CD1c-positive myeloid dendritic cell (primary cell): Measurements from ENCODE around the gene PLBD2.

ENCODE experiments used
- DNase-seq: peaks from one replicate; pipeline ENCODE4 v3.0.0-alpha.2; 2016; ENCODE audit errors: extremely low spot score

The PLBD2 gene

GRCh38 chr12:113369391-113369985, 11.1 kb downstream of the PLBD2 start:
- DNase-seq: no peak

GRCh38 chr12:113370923-113371682, 12.7 kb downstream of the PLBD2 start:
- DNase-seq: no peak

- DNase-seq: no peak
These were observed 13.4 kb downstream of the PLBD2 start for GRCh38 chr12:113371808-113372207.

GRCh38 chr12:113372371-113372770, 14.0 kb downstream of the PLBD2 start:
- DNase-seq: no peak

DNA sequence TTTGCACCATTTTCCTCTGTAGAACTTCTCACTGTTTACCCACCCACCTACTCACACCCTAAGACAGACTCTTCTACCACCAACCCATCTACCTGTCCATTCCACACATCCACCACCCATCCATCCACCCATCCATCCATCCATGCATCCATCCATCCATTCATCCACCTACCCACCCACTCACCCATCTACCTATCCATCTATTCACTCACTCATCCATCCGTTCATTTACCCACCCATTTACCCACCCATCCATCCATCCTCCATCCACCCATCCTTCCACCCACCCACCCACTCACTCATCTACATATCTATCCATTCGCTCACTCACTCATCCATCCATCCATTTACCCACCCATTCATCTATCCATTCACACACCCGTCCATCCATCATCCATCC, 15.1 kb downstream of the PLBD2 start:
- no peak for DNase-seq

- no peak for DNase-seq
These were observed 15.6 kb downstream of the PLBD2 start for GRCh38 chr12:113373969-113374368.

GRCh38 chr12:113374823-113375428, 16.5 kb downstream of the PLBD2 start:
- DNase-seq: no peak

DNA sequence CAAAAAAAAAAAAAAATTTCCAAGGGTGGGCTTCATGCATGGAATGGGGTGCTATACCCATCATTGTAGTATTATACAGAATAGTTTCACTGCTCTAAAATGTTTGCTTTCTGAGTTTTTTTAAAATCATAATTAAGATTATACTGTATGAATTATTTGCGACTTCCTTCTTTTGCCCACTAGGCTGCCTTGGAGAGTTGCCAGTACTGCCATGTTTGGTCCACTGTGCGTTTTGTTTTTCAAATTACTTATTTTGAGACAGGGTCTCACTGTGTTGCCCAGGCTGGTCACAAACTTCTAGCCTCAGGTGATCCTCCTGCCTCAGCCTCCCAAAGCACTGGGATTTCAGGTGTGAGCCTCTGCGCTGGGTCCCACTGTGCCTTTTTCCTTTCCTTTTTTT, 19.9 kb downstream of the PLBD2 start:
- no peak for DNase-seq

DNA sequence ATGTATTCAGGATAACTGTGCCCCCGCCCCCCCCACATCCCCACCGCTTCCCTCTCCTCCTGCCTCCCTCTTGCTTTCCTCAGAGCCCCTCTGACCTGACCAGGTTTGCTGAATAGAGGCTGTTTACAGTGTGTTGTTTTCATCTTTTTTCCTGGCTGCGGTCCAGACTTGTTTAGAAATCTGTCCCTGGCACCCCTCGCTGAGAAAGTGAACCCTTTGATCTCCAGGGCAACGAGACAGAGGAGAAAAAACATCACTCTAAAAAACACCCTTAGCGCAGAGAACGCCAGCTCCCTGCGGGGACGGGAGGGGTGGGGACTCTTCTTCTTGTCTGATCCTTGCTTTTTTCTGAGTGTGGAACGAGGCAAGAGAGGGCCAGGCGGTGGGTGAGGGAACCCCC, 22.8 kb downstream of the PLBD2 start:
- DNase-seq: no peak

GRCh38 chr12:113382206-113382605, 23.8 kb downstream of the PLBD2 start:
- DNase-seq: no peak

GRCh38 chr12:113384778-113385177, 26.4 kb downstream of the PLBD2 start:
- no peak for DNase-seq

GRCh38 chr12:113385282-113385882, 27.0 kb downstream of the PLBD2 start:
- DNase-seq: no peak

DNA sequence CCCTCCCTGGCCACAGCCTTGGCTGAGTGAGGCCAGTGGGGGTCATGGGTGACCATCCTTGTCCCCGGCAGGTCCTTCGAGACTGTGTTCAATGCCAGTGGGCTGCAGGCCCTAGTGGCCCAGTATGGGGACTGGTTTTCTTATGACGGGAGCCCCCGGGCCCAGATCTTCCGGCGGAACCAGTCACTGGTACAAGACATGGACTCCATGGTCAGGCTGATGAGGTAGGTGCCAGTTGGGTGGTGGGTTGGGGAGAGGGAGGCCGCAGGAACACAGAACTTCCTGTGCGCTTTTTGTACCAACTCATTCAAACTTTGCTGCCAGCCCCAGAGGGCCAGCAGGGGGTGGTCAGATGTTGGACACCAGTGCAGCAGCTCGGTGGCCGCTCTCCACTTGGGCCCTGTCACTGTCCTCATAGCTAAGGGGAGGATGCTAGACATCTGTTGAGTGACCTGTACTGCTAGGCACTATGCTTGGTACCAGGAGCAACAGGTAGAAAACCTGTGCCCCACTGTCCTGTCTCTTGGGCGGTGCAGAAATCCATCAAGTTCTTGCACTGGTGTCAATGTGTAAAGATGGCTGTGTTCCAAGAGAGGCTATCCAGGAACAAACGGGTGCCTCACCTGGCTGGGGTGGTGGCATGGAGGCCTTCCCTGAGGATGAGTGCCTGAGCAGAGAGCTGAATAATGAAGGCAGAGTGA, 28.6 kb downstream of the PLBD2 start:
- no peak for DNase-seq

- DNase-seq: no peak
These were observed 29.2 kb downstream of the PLBD2 start for GRCh38 chr12:113387631-113388030.

DNA sequence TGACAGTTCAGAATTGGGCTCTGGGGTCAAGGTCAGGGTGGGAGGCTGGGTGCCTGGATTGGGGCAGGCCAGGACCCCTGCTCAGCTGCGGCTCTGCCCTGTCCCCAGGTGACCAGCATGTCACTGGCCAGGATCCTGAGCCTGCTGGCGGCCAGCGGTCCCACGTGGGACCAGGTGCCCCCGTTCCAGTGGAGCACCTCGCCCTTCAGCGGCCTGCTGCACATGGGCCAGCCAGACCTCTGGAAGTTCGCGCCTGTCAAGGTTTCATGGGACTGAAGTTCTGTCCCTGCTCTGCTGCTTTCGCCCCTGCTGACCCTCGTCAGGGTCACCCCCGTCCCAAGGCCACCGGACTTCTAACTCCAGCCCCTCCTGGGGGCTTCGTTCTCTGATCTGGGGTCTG, 30.0 kb downstream of the PLBD2 start:
- DNase-seq: no peak

DNA sequence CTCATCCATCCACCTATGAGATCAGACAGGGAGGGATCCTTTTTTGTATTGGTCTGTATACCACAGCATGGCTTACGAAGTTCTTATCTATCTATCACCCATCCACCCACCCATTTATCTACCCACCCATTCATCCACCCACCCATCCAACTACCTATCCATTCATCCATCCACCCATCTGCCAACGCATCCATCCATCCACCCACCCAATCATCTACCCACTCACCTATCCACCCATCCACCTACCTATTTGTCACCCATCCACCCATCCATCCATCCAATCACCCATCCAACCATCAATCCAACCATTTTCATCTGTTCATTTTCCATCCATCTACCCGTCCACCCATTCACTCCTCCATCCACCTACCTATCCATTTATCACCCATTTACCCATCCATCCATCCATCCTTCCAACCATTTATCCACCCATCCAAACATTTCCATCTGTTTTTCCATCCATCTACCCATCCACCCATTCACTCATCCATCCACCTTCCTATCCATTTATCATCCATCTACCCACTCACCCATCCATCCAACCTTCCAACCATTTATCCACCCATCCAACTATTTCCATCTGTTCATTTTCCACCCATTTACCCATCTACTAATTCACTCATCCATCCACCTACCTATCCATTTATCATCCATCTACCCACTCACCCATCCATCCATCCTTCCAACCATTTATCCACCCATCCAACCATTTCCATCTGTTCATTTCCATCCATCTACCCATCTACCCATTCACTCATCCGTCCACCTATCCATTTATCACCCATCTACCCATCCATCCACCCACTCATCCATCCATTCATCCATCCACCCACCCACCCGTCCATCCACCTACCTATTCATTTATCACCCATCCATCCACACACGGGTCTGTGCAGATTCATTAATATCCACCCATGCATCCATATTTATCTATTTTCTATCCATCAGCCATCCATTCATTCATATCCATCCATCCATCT, 32.0 kb downstream of the PLBD2 start:
- DNase-seq: no peak

- DNase-seq: no peak
These were observed 32.8 kb downstream of the PLBD2 start for GRCh38 chr12:113391145-113391544.

DNA sequence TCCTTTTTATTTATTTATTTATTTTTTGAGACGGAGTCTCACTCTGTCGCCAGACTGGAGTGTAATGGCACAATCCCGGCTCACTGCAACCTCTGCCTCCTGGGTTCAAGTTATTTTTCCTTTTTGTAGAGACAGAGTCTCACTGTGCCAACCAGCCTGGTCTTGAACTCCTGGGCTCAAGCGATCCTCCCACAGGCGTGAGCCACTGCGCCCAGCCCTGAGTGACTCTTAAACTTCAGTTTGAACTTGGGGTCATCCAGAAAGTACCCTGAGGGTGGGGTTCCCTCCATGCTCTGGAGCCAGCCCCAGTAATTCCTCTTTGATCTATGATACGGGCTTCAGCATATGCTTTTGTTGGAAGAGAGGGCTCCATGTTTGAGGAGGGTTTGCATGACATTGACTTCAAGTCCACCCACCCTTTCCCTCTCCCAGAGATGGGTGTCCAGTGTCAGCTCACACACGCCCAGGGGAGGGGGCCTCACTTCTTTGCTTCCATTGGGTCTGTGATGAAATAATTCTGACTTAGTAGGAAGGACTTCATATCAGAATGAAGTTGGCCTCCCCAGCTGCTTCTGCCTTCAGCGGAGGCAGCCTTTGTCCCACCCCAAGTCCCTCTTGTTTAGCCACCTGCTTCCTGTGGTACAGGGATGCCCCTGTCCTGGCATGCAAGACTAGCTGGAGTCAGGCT, 33.4 kb downstream of the PLBD2 start:
- DNase-seq: no peak

GRCh38 chr12:113392520-113392919, 34.1 kb downstream of the PLBD2 start:
- DNase-seq: no peak

DNA sequence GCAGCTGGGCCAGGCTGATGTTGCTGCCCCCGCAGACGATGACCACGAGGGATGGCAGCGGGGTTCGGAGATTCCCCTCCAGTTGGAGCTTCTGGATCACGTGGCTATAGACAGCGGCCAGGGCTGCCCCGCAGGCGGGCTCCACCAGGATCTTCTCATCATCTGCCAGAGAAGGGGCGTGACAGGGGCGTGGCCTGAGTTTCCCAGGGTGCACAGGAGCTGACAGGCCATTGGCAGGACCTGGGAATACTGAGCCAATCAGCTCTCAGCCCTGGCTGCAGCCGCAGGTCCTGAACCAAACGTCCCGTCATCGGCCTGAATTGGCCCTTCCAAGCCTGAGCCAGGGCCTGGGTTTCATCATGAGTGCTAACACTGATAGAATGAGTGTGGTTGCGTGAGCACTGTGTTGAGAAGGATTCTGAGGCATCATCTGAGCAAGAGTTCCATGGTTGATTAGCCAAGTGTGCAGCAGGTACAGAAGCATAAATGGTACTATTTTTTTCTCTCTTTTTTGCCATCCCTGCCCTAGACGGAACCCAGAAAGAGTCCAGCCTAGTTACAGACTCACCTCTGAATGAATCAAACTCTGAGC, 34.7 kb downstream of the PLBD2 start:
- DNase-seq: no peak
